ENCODE measurements around the gene ZNF362. TPM values are rescaled to one million over a fixed set of nuclear protein-coding genes. Genes with fewer than 3 reads are reported as not detected.
"Not testable (repeated sequence)": the region's sequence is repeated elsewhere in the genome, so short reads cannot be mapped to it uniquely, and the experiment has no call there.

The ZNF362 gene
- polyA plus RNA-seq, 1 donor = 27.1 TPM

GRCh38 chr1:33305816-33306652, 49.7 kb downstream of the ZNF362 start:
- peaks cover 10% of the 10 kb centered on the region for H3K9me3 ChIP-seq (ENCODE audit: control insufficient read depth, low read depth, low read length)
- no peaks in the 10 kb centered on the region for H3K4me1 ChIP-seq (ENCODE audit: control insufficient read depth, insufficient read depth, low read length)
- H3K27ac ChIP-seq (ENCODE audit: low read length) = no peak overlapping the region
- WGBS (ENCODE audit: insufficient coverage, low lambda C conversion rate) = 90% methylated on average over 2 of the region's 20 CpGs
- DNase-seq = no peak
- peaks cover 3% of the 10 kb centered on the region for H3K36me3 ChIP-seq (ENCODE audit: control insufficient read depth, insufficient read depth, low read length)
- H3K4me3 ChIP-seq (ENCODE audit: low read length) = no peak overlapping the region
- peaks cover 12% of the 10 kb centered on the region for H3K27me3 ChIP-seq (ENCODE audit: control insufficient read depth, insufficient read depth, low read length)

GRCh38 chr1:33306653-33307493, 50.6 kb downstream of the ZNF362 start:
- peaks cover 10% of the 10 kb centered on the region for H3K9me3 ChIP-seq (ENCODE audit: control insufficient read depth, low read depth, low read length)
- peaks cover 12% of the 10 kb centered on the region for H3K27me3 ChIP-seq (ENCODE audit: control insufficient read depth, insufficient read depth, low read length)
- no peak overlapping the region for H3K27ac ChIP-seq (ENCODE audit: low read length)
- peak; percentile 39 to 62 for DNase-seq
- no peaks in the 10 kb centered on the region for H3K36me3 ChIP-seq (ENCODE audit: control insufficient read depth, insufficient read depth, low read length)
- WGBS (ENCODE audit: insufficient coverage, low lambda C conversion rate) = no CpG with 5 or more reads among the region's 113 CpGs
- H3K4me3 ChIP-seq (ENCODE audit: low read length) = no peak overlapping the region
- H3K4me1 ChIP-seq (ENCODE audit: control insufficient read depth, insufficient read depth, low read length) = no peaks in the 10 kb centered on the region

GRCh38 chr1:33307494-33307864, 51.2 kb downstream of the ZNF362 start:
- Histone ChIP-seq H3K27me3 (ENCODE audit: control insufficient read depth, insufficient read depth, low read length) (peaks cover 12% of the 10 kb centered on the region), H3K4me1 (ENCODE audit: control insufficient read depth, insufficient read depth, low read length) (no peaks in the 10 kb centered on the region), H3K4me3 (ENCODE audit: low read length) (no peak overlapping the region), H3K9me3 (ENCODE audit: control insufficient read depth, low read depth, low read length) (peaks cover 10% of the 10 kb centered on the region), H3K36me3 (ENCODE audit: control insufficient read depth, insufficient read depth, low read length) (no peaks in the 10 kb centered on the region), H3K27ac (ENCODE audit: low read length) (no peak overlapping the region)
- no CpG with 5 or more reads among the region's 5 CpGs for whole genome bisulfite sequencing (ENCODE audit: insufficient coverage, low lambda C conversion rate)
- DNase-seq = no peak

- H3K4me3 ChIP-seq (ENCODE audit: low read length); H3K4me1 ChIP-seq (ENCODE audit: control insufficient read depth, insufficient read depth, low read length); H3K9me3 ChIP-seq (ENCODE audit: control insufficient read depth, low read depth, low read length); DNase-seq; H3K36me3 ChIP-seq (ENCODE audit: control insufficient read depth, insufficient read depth, low read length); H3K27ac ChIP-seq (ENCODE audit: low read length): not testable (repeated sequence)
- no CpG with 5 or more reads among the region's 32 CpGs for WGBS (ENCODE audit: insufficient coverage, low lambda C conversion rate)
- H3K27me3 ChIP-seq (ENCODE audit: control insufficient read depth, insufficient read depth, low read length) = peaks cover 12% of the 10 kb centered on the region
These were observed 53.1 kb downstream of the ZNF362 start for GRCh38 chr1:33309351-33309750.

- Histone ChIP-seq H3K36me3 (ENCODE audit: control insufficient read depth, insufficient read depth, low read length) (no peaks in the 10 kb centered on the region), H3K4me1 (ENCODE audit: control insufficient read depth, insufficient read depth, low read length) (peaks cover 9% of the 10 kb centered on the region), H3K27me3 (ENCODE audit: control insufficient read depth, insufficient read depth, low read length) (peaks cover 12% of the 10 kb centered on the region), H3K9me3 (ENCODE audit: control insufficient read depth, low read depth, low read length) (peaks cover 10% of the 10 kb centered on the region), H3K4me3 (ENCODE audit: low read length) (no peak overlapping the region), H3K27ac (ENCODE audit: low read length) (no peak overlapping the region)
- no CpG with 5 or more reads among the region's 8 CpGs for WGBS (ENCODE audit: insufficient coverage, low lambda C conversion rate)
- DNase-seq = no peak
These were observed 54.4 kb downstream of the ZNF362 start for GRCh38 chr1:33310702-33311101.

- Histone ChIP-seq H3K4me1 (ENCODE audit: control insufficient read depth, insufficient read depth, low read length) (peaks cover 9% of the 10 kb centered on the region), H3K9me3 (ENCODE audit: control insufficient read depth, low read depth, low read length) (peaks cover 10% of the 10 kb centered on the region), H3K27me3 (ENCODE audit: control insufficient read depth, insufficient read depth, low read length) (peaks cover 2% of the 10 kb centered on the region), H3K27ac (ENCODE audit: low read length) (no peak overlapping the region), H3K4me3 (ENCODE audit: low read length) (no peak overlapping the region), H3K36me3 (ENCODE audit: control insufficient read depth, insufficient read depth, low read length) (no peaks in the 10 kb centered on the region)
- WGBS (ENCODE audit: insufficient coverage, low lambda C conversion rate) = no CpG with 5 or more reads among the region's 7 CpGs
- no peak for DNase-seq
These were observed 55.6 kb downstream of the ZNF362 start for GRCh38 chr1:33311706-33312412.

GRCh38 chr1:33312413-33312749, 56.1 kb downstream of the ZNF362 start:
- Histone ChIP-seq H3K36me3 (ENCODE audit: control insufficient read depth, insufficient read depth, low read length) (no peaks in the 10 kb centered on the region), H3K27ac (ENCODE audit: low read length) (no peak overlapping the region), H3K27me3 (ENCODE audit: control insufficient read depth, insufficient read depth, low read length) (no peaks in the 10 kb centered on the region), H3K4me1 (ENCODE audit: control insufficient read depth, insufficient read depth, low read length) (peaks cover 9% of the 10 kb centered on the region), H3K4me3 (ENCODE audit: low read length) (no peak overlapping the region), H3K9me3 (ENCODE audit: control insufficient read depth, low read depth, low read length) (peaks cover 10% of the 10 kb centered on the region)
- no CpG with 5 or more reads among the region's 5 CpGs for WGBS (ENCODE audit: insufficient coverage, low lambda C conversion rate)
- DNase-seq = no peak

GRCh38 chr1:33314416-33314815, 58.1 kb downstream of the ZNF362 start:
- H3K36me3 ChIP-seq (ENCODE audit: control insufficient read depth, insufficient read depth, low read length) = no peaks in the 10 kb centered on the region
- H3K4me3 ChIP-seq (ENCODE audit: low read length) = no peak overlapping the region
- no peaks in the 10 kb centered on the region for H3K27me3 ChIP-seq (ENCODE audit: control insufficient read depth, insufficient read depth, low read length)
- H3K4me1 ChIP-seq (ENCODE audit: control insufficient read depth, insufficient read depth, low read length) = peaks cover 9% of the 10 kb centered on the region
- peak; percentile 44 to 54 for DNase-seq
- WGBS (ENCODE audit: insufficient coverage, low lambda C conversion rate) = no CpG with 5 or more reads among the region's 9 CpGs
- H3K9me3 ChIP-seq (ENCODE audit: control insufficient read depth, low read depth, low read length) = peaks cover 9% of the 10 kb centered on the region
- no peak overlapping the region for H3K27ac ChIP-seq (ENCODE audit: low read length)

- H3K4me1 ChIP-seq (ENCODE audit: control insufficient read depth, insufficient read depth, low read length) = peaks cover 9% of the 10 kb centered on the region
- H3K27me3 ChIP-seq (ENCODE audit: control insufficient read depth, insufficient read depth, low read length) = no peaks in the 10 kb centered on the region
- no peaks in the 10 kb centered on the region for H3K9me3 ChIP-seq (ENCODE audit: control insufficient read depth, low read depth, low read length)
- H3K36me3 ChIP-seq (ENCODE audit: control insufficient read depth, insufficient read depth, low read length) = peaks cover 4% of the 10 kb centered on the region
- no peak overlapping the region for H3K4me3 ChIP-seq (ENCODE audit: low read length)
- no peak overlapping the region for H3K27ac ChIP-seq (ENCODE audit: low read length)
- WGBS (ENCODE audit: insufficient coverage, low lambda C conversion rate) = no CpG with 5 or more reads among the region's 2 CpGs
- DNase-seq = no peak
These were observed 60.3 kb downstream of the ZNF362 start for GRCh38 chr1:33316601-33317000.

- H3K27ac ChIP-seq (ENCODE audit: low read length) = no peak overlapping the region
- H3K36me3 ChIP-seq (ENCODE audit: control insufficient read depth, insufficient read depth, low read length) = peaks cover 4% of the 10 kb centered on the region
- no peaks in the 10 kb centered on the region for H3K9me3 ChIP-seq (ENCODE audit: control insufficient read depth, low read depth, low read length)
- DNase-seq = no peak
- H3K4me1 ChIP-seq (ENCODE audit: control insufficient read depth, insufficient read depth, low read length) = peaks cover 9% of the 10 kb centered on the region
- H3K4me3 ChIP-seq (ENCODE audit: low read length) = no peak overlapping the region
- H3K27me3 ChIP-seq (ENCODE audit: control insufficient read depth, insufficient read depth, low read length) = no peaks in the 10 kb centered on the region
- 80% methylated on average over 1 of the region's 1 CpG for WGBS (ENCODE audit: insufficient coverage, low lambda C conversion rate)
These were observed 61.1 kb downstream of the ZNF362 start for GRCh38 chr1:33317354-33317753.

Data from large intestine (tissue), 3 donors.